Measurements from ENCODE around the gene NPFF. TPM values are rescaled to one million over a fixed set of nuclear protein-coding genes. Genes with fewer than 3 reads are reported as not detected.

The NPFF gene
- total and polyA plus RNA-seq, 2 of the 13 experiments (the other 11 are each of a cell fraction or from before 2014, with no cell fraction given), result not detected

- TF ChIP-seq ZNF512B (CRISPR knock-in tag; IDR thresholded peaks at IDR 0.05; ENCODE audit: borderline replicate concordance), result no peak
- TF ChIP-seq JUN (CRISPR knock-in tag; IDR thresholded peaks at IDR 0.05), result no peak
- TF ChIP-seq ZNF891 (CRISPR knock-in tag; IDR thresholded peaks at IDR 0.05), result peak; percentile 95
- TF ChIP-seq ZNF841 (CRISPR knock-in tag; IDR thresholded peaks at IDR 0.05; ENCODE audit: borderline replicate concordance), result no peak
- TF ChIP-seq TIGD3 (CRISPR knock-in tag; IDR thresholded peaks at IDR 0.05; ENCODE audit: borderline replicate concordance), result no peak
- no peak for TF ChIP-seq ZNF567 (CRISPR knock-in tag; IDR thresholded peaks at IDR 0.05; ENCODE audit: borderline replicate concordance)
- peak; percentile 47 for TF ChIP-seq MEIS2 (CRISPR knock-in tag; IDR thresholded peaks at IDR 0.05)
- no peak; the same call in 1 of the 2 replicates for TF ChIP-seq SMAD1 (CRISPR knock-in tag; IDR thresholded peaks at IDR 0.05; ENCODE audit: borderline replicate concordance, low read depth)
- peak; percentile 31; the same call in 1 of the 2 replicates for TF ChIP-seq ZNF772 (CRISPR knock-in tag; IDR thresholded peaks at IDR 0.05)
- no peak for TF ChIP-seq ZNF549 (CRISPR knock-in tag; IDR thresholded peaks at IDR 0.05)
- peak; percentile 57; the same call in 1 of the 2 replicates for TF ChIP-seq FOXP4 (CRISPR knock-in tag; IDR thresholded peaks at IDR 0.05)
- no peak for TF ChIP-seq PRPF4 (IDR thresholded peaks at IDR 0.05; ENCODE audit: low read depth, low read length, poor library complexity, severe bottlenecking)
- TF ChIP-seq POLR2A (IDR thresholded peaks at IDR 0.05; ENCODE audit: insufficient read depth in 1 of 2, low read depth in 2 of 2, low read length in 2 of 2), result peak; percentile 78 to 86
- 0 out of 2 replicates have a peak, but pooled peaks have one; percentile 54 for TF ChIP-seq ZNF234 (CRISPR knock-in tag; conservative IDR thresholded peaks at IDR 0.05)
- TF ChIP-seq GTF3A (CRISPR knock-in tag; conservative IDR thresholded peaks at IDR 0.05), result no peak
- peak; percentile 67; the same call in 1 of the 2 replicates for TF ChIP-seq DRAP1 (CRISPR knock-in tag; IDR thresholded peaks at IDR 0.05)
- TF ChIP-seq NCOA1 (CRISPR knock-in tag; IDR thresholded peaks at IDR 0.05), result no peak
Observed at GRCh38 chr12:53500776-53501614, 6.3 kb downstream of the NPFF start, which contains the start of gene TARBP2 (continued).
